ENCODE measurements around the gene GFRA1.

The GFRA1 gene

DNA sequence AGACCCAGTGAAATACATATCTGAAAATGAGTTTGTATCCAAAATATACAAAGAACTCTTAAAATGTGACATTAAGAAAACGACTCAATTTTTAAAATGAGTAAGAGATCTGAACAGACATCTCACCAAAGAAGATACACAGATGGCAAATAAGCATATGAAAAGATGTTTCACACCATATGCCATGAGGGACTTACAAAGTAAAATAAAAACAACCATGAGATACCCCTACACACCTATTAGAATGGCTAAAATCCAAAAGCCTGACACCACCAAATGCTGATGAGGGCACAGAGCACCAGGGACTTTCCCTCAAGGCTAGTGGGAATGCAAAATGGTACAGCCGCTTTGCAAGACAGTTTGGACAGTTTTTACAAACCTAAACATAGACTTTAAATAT is 27.9 kb downstream of the GFRA1 start:
- POLR2A ChIA-PET: no interaction called here

DNA sequence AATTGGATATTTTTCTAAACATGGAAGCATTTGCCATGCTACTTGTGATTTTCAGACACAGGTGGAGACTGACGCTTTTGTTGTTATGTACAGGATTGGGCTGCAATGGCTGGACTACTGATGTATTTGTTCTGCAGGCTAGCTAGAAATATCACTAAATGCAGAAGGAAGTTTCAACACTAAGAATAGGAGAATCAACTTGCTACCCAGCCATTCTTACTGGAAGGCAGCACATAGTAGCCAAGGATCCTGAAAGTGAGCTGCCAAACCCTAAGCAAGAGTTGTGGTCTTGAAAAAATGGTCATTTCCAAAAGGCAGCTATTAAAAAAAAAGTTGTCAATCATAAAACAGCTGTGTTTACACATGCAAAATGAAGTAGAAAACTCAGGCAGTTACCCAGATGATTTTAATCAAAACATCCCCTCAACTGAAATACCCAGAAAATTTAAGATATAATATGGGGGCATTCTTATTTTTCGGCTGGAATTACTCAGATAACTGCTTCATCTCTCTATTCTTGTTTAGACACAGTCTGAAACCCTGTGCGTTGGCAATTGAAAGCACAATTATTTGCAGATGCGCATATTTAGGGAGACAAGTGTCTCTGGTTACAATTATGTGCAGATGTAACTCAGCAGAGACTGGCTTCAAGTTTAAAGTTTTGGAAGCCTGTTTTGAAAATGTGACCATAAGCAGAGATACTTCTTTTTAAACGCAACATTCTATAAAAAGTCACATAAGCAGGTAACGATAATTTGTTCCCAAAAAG is 31.2 kb downstream of the GFRA1 start:
- POLR2A ChIA-PET: no interaction called here
- no peak overlapping the region for H3K27ac ChIP-seq (ENCODE audit: extremely low read depth, low read depth, low read length)
- no peaks in the 10 kb centered on the region for H3K4me1 ChIP-seq (ENCODE audit: control insufficient read depth, insufficient read depth, low read length)
- H3K36me3 ChIP-seq (ENCODE audit: control insufficient read depth in 2 of 2, insufficient read depth in 1 of 2, low read length in 2 of 2): no peaks in the 10 kb centered on the region
- H3K9me3 ChIP-seq (ENCODE audit: control insufficient read depth, insufficient read depth, low read depth, low read length): no peaks in the 10 kb centered on the region
- CTCF ChIA-PET: interaction anchor here (0.6 to 0.7 kb wide), 3 partner anchors 119 to 532 kb away, joined by 3 to 5 read pairs (median 3); no protein-coding TSS in a partner anchor
- TF ChIP-seq IKZF3 (tag by site-specific recombination; IDR thresholded peaks at IDR 0.05) (no peak), ZNF302 (tag by site-specific recombination; IDR thresholded peaks at IDR 0.05; ENCODE audit: low read depth) (no peak), ZSCAN16 (tag by site-specific recombination; IDR thresholded peaks at IDR 0.05) (no peak), ZNF202 (tag by site-specific recombination; IDR thresholded peaks at IDR 0.05; ENCODE audit: borderline replicate concordance) (no peak), ZNF677 (tag by site-specific recombination; IDR thresholded peaks at IDR 0.05) (no peak), ZNF37A (tag by site-specific recombination; IDR thresholded peaks at IDR 0.05) (no peak), KLF8 (tag by site-specific recombination; IDR thresholded peaks at IDR 0.05) (no peak), FEZF1 (tag by site-specific recombination; IDR thresholded peaks at IDR 0.05) (no peak), ZNF621 (tag by site-specific recombination; IDR thresholded peaks at IDR 0.05) (no peak), ZNF433 (tag by site-specific recombination; IDR thresholded peaks at IDR 0.05; ENCODE audit: low read depth) (no peak), PRDM1 (tag by site-specific recombination; IDR thresholded peaks at IDR 0.05) (no peak)
- TF ChIP-seq, protein P1, sequence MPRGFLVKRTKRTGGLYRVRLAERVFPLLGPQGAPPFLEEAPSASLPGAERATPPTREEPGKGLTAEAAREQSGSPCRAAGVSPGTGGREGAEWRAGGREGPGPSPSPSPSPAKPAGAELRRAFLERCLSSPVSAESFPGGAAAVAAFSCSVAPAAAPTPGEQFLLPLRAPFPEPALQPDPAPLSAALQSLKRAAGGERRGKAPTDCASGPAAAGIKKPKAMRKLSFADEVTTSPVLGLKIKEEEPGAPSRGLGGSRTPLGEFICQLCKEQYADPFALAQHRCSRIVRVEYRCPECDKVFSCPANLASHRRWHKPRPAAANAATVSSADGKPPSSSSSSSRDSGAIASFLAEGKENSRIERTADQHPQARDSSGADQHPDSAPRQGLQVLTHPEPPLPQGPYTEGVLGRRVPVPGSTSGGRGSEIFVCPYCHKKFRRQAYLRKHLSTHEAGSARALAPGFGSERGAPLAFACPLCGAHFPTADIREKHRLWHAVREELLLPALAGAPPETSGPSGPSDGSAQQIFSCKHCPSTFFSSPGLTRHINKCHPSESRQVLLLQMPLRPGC (tag by site-specific recombination; IDR thresholded peaks at IDR 0.05): no peak
- no peak overlapping the region for H3K4me3 ChIP-seq (ENCODE audit: low read depth, low read length)

More for the DNA sequence above, 27.9 kb downstream of the GFRA1 start:
- no peaks in the 10 kb centered on the region for H3K9me3 ChIP-seq (ENCODE audit: control insufficient read depth, insufficient read depth, low read depth, low read length)
- no peaks in the 10 kb centered on the region for H3K4me1 ChIP-seq (ENCODE audit: control insufficient read depth, insufficient read depth, low read length)
- no peak overlapping the region for H3K4me3 ChIP-seq (ENCODE audit: low read depth, low read length)
- H3K27ac ChIP-seq (ENCODE audit: extremely low read depth, low read depth, low read length): no peak overlapping the region
- CTCF ChIA-PET: no interaction called here
- TF ChIP-seq ZNF433 (tag by site-specific recombination; IDR thresholded peaks at IDR 0.05; ENCODE audit: low read depth) (no peak), ZNF707 (tag by site-specific recombination; IDR thresholded peaks at IDR 0.05) (no peak), ZNF221 (tag by site-specific recombination; IDR thresholded peaks at IDR 0.05; ENCODE audit: borderline replicate concordance) (no peak), ZNF747 (tag by site-specific recombination; IDR thresholded peaks at IDR 0.05) (no peak), TRIM28 (IDR thresholded peaks at IDR 0.05; ENCODE audit: borderline replicate concordance, low read length) (no peak), ZNF350 (tag by site-specific recombination; IDR thresholded peaks at IDR 0.05) (no peak), ZNF571 (tag by site-specific recombination; IDR thresholded peaks at IDR 0.05) (no peak)
- H3K36me3 ChIP-seq (ENCODE audit: control insufficient read depth in 2 of 2, insufficient read depth in 1 of 2, low read length in 2 of 2): no peaks in the 10 kb centered on the region

DNA sequence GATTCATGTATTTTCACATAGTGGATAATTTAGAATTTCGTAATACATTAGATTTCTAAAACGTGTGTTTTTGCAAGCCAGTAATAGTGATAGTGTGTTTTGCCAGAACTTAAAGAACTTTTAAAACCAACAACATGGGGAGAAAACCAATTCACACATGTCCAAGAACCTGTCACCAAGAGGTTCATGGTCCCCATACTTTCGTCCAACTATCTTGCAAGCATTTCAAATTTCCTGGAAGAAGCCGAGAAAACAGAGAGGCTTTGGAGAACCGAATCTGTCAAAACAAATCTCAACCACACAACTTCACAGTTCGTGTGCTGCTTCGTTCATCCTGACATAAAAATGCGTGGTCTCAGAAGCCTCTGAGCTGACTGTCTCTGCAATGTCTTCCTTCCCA is 31.9 kb downstream of the GFRA1 start:
- Histone ChIP-seq H3K36me3 (ENCODE audit: control insufficient read depth in 2 of 2, insufficient read depth in 1 of 2, low read length in 2 of 2) (no peaks in the 10 kb centered on the region), H3K9me3 (ENCODE audit: control insufficient read depth, insufficient read depth, low read depth, low read length) (no peaks in the 10 kb centered on the region), H3K4me1 (ENCODE audit: control insufficient read depth, insufficient read depth, low read length) (no peaks in the 10 kb centered on the region), H3K4me3 (ENCODE audit: low read depth, low read length) (no peak overlapping the region), H3K27ac (ENCODE audit: extremely low read depth, low read depth, low read length) (no peak overlapping the region)
- POLR2A ChIA-PET: no interaction called here
- CTCF ChIA-PET: interaction anchor here (0.7 kb wide), 1 partner anchor 531 kb away, joined by 3 read pairs; no protein-coding TSS in a partner anchor
- TF ChIP-seq YY1 (tag by site-specific recombination; IDR thresholded peaks at IDR 0.05) (no peak), ZNF18 (tag by site-specific recombination; IDR thresholded peaks at IDR 0.05) (no peak), ZNF704 (tag by site-specific recombination; IDR thresholded peaks at IDR 0.05) (no peak), ZIC2 (tag by site-specific recombination; IDR thresholded peaks at IDR 0.05) (no peak), TSHZ1 (tag by site-specific recombination; IDR thresholded peaks at IDR 0.05; ENCODE audit: borderline replicate concordance) (no peak), ZXDB (tag by site-specific recombination; IDR thresholded peaks at IDR 0.05) (no peak), ZNF10 (tag by site-specific recombination; IDR thresholded peaks at IDR 0.05) (no peak), ZNF792 (tag by site-specific recombination; IDR thresholded peaks at IDR 0.05) (no peak)

Measured in HEK293 (cell line).